GM19239 (cell line): Measurements from ENCODE around the gene CDK15.

ENCODE experiments used
- DNase-seq: peaks from one replicate; pipeline ENCODE4 v3.0.0; 2011; ENCODE audit warnings: low spot score; ENCODE audit not compliant: insufficient read length
- FAIRE-seq: peaks from 2 replicates; lab custom pipeline; 2011; peaks lifted over from hg19 to GRCh38; lab: Jason Lieb, UNC

Gene CDK15

GRCh38 chr2:201900362-201900761, 94.0 kb downstream of the CDK15 start:
- FAIRE-seq: no peak
- no peak for DNase-seq

- DNase-seq (no peak), FAIRE-seq (no peak)
Observed at GRCh38 chr2:201901786-201902185, 95.4 kb downstream of the CDK15 start.

- peak; percentile 77 for FAIRE-seq
- no peak for DNase-seq
Observed at GRCh38 chr2:201904538-201905420, 98.4 kb downstream of the CDK15 start.

- no peak for FAIRE-seq
Observed at GRCh38 chr2:201906777-201907562, 100.6 kb downstream of the CDK15 start.

GRCh38 chr2:201907563-201907881, 101.2 kb downstream of the CDK15 start:
- DNase-seq: no peak
- FAIRE-seq: no peak

More at GRCh38 chr2:201906777-201907562, 100.6 kb downstream of the CDK15 start:
- DNase-seq: no peak

GRCh38 chr2:201908901-201909300, 102.6 kb downstream of the CDK15 start:
- DNase-seq (no peak), FAIRE-seq (no peak)

GRCh38 chr2:201909348-201909747, 103.0 kb downstream of the CDK15 start:
- DNase-seq (no peak), FAIRE-seq (peak; percentile 40)

- FAIRE-seq (peak; percentile 91), DNase-seq (peak; percentile 33)
Observed at GRCh38 chr2:201909961-201910361, 103.6 kb downstream of the CDK15 start.

- DNase-seq: no peak
- FAIRE-seq: no peak
Observed at GRCh38 chr2:201911372-201911771, 105.0 kb downstream of the CDK15 start.

GRCh38 chr2:201913201-201913600, 106.9 kb downstream of the CDK15 start:
- FAIRE-seq (no peak), DNase-seq (no peak)

GRCh38 chr2:201915446-201915845, 109.1 kb downstream of the CDK15 start:
- DNase-seq (no peak), FAIRE-seq (no peak)

- no peak for DNase-seq
- no peak for FAIRE-seq
Observed at GRCh38 chr2:201916565-201916964, 110.2 kb downstream of the CDK15 start.

GRCh38 chr2:201918616-201919307, 112.4 kb downstream of the CDK15 start:
- no peak for DNase-seq
- FAIRE-seq: no peak

- DNase-seq (no peak), FAIRE-seq (no peak)
Observed at GRCh38 chr2:201919308-201919634, 112.9 kb downstream of the CDK15 start.

GRCh38 chr2:201923436-201924328, 117.3 kb downstream of the CDK15 start:
- DNase-seq: no peak
- no peak for FAIRE-seq

- FAIRE-seq: no peak
- no peak for DNase-seq
Observed at GRCh38 chr2:201924453-201924852, 118.1 kb downstream of the CDK15 start.

- DNase-seq: no peak
- FAIRE-seq: no peak
Observed at GRCh38 chr2:201925056-201925455, 118.7 kb downstream of the CDK15 start.

- no peak for FAIRE-seq
Observed at GRCh38 chr2:201926067-201926466, 119.7 kb downstream of the CDK15 start.

GRCh38 chr2:201928363-201928762, 122.0 kb downstream of the CDK15 start:
- DNase-seq: no peak

More at GRCh38 chr2:201926067-201926466, 119.7 kb downstream of the CDK15 start:
- no peak for DNase-seq

More at GRCh38 chr2:201928363-201928762, 122.0 kb downstream of the CDK15 start:
- no peak for FAIRE-seq
